Ramos (cell line): ENCODE measurements around the gene JAK3.
"Not testable (repeated sequence)": the region's sequence is repeated elsewhere in the genome, so short reads cannot be mapped to it uniquely, and the experiment has no call there.

Experiments used
- in situ Hi-C: fragments of 300-500 bp; cut with MboI; formaldehyde crosslinking; loops from one replicate; pipeline ENCODE4 v1.14.3; 2022; ENCODE audit warnings: low sequenced_read_pairs; ENCODE audit not compliant: unreplicated experiment

JAK3 gene

GRCh38 chr19:17784201-17785008 is 63.4 kb downstream of the JAK3 start:
- in situ Hi-C loops: no loop called here

GRCh38 chr19:17783721-17784120 is 64.1 kb downstream of the JAK3 start:
- in situ Hi-C loops: not testable (repeated sequence)

GRCh38 chr19:17780781-17781180 is 67.0 kb downstream of the JAK3 start:
- in situ Hi-C loops: no loop called here

GRCh38 chr19:17778968-17779929 is 68.5 kb downstream of the JAK3 start:
- in situ Hi-C loops: no loop called here

GRCh38 chr19:17778251-17778967 is 69.4 kb downstream of the JAK3 start:
- in situ Hi-C loops: no loop called here

GRCh38 chr19:17777840-17778239 is 69.9 kb downstream of the JAK3 start:
- in situ Hi-C loops: not testable (repeated sequence)

- in situ Hi-C loops: no loop called here
These were observed 71.6 kb downstream of the JAK3 start for GRCh38 chr19:17775991-17776803.

- in situ Hi-C loops: no loop called here
These were observed 72.4 kb downstream of the JAK3 start for GRCh38 chr19:17775245-17775927.
